Ecto neural progenitor cell (in vitro differentiated cells): ENCODE data around the gene HBP1.
"Not testable (repeated sequence)": the region's sequence is repeated elsewhere in the genome, so short reads cannot be mapped to it uniquely, and the experiment has no call there.

Source experiments
- DNase-seq: peaks from one replicate; pipeline ENCODE4 v3.0.0-alpha.2; 2018; ENCODE audit warnings: low spot score

Gene HBP1

GRCh38 chr7:107186240-107186639 lies 17.4 kb downstream of the HBP1 start:
- DNase-seq: no peak

DNA sequence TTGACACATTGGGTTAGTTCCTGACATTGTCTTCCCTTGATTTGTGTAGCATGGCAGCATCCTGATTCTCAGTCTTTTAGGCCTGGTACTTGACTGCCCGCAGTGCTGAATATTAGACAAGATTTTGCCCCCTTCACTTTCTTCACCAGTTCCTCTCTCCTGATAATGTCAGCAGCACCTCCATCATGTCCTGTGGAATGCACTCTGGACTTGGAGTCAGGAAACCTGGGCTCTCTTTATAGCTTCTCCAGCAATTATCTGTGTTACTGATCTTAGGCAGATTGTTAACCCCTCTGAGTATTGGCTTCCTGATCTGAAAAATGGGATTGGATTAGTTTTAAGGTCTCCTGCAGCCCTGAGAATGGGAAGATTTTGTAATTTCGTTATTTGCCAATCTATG lies 19.0 kb downstream of the HBP1 start:
- no peak for DNase-seq

- no peak for DNase-seq
Observed at GRCh38 chr7:107190090-107190489, 21.3 kb downstream of the HBP1 start.

GRCh38 chr7:107194052-107194451 lies 25.2 kb downstream of the HBP1 start:
- DNase-seq: no peak

GRCh38 chr7:107196834-107197610 lies 28.2 kb downstream of the HBP1 start:
- DNase-seq: no peak

DNA sequence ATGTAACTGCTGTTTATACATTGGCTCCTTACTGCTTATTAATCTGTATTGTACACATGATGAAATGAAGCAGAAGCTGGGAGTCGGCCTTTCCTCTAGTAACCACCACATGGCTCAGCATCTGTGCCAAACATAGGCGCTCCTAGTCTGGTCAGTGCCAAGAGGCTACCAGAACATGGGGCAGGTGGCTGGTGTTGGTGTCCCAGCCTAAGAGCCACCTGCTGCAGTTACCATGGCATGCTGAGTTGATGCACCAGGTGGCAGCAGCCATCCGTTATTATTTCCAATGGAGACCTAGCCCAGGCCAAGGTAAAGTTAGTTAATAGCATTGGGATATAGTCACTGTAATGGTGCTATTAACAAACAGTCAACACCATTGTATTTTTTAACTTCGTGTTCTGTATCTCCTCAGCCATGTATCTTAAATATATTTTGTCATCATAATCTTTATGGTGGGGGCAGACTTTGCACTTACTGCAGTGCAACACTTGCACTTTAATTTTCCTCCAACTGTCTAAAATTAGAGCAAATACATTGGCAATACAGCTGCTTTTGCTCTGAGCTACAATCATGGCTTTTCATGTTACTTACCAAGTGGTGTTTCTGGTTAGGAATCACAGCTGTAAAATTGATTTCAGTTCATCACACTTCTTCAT lies 33.1 kb downstream of the HBP1 start:
- DNase-seq: no peak

- DNase-seq: no peak
Observed at GRCh38 chr7:107203607-107204006, 34.8 kb downstream of the HBP1 start.

GRCh38 chr7:107206136-107206535 lies 37.3 kb downstream of the HBP1 start:
- no peak for DNase-seq

DNA sequence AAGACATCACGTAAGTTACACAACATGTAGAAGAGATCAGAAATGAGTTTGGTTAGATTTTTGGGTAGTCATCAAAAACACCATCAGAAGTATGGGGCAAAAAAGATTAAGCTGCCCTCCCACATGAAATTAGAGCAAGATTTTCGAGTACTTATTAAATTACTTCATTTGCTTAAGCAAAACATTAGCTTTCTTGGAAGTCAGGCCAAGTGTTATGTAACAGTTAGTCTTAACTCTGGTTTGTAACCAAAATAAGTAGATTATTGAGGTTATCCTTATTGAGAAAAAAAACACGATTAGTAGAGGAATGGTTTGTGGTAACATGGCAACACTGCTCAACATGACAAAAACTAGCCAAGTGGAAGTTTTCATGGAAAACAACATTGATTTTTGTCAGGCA lies 37.9 kb downstream of the HBP1 start:
- no peak for DNase-seq

DNA sequence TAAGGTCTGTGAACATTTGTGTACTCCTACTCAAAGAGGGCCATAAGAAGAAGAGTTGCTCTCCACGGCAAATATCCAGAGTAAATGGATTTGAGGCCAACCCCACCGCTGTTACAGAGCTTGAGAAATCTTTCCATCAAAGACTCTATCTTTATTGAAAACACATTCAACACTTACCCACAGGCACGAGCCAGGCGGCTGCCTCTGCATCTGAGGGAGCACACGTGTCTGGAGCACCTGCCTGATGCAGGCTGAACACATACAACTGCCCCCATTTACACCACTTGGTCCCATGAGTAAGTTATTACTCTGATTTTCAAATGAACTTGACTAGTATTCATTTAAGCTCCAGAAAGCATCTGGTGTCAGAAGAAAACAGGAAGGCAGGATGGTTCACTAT lies 38.7 kb downstream of the HBP1 start:
- DNase-seq: no peak

GRCh38 chr7:107208024-107208521 lies 39.3 kb downstream of the HBP1 start:
- DNase-seq: no peak

- no peak for DNase-seq
Observed at GRCh38 chr7:107208563-107208962, 39.8 kb downstream of the HBP1 start.

DNA sequence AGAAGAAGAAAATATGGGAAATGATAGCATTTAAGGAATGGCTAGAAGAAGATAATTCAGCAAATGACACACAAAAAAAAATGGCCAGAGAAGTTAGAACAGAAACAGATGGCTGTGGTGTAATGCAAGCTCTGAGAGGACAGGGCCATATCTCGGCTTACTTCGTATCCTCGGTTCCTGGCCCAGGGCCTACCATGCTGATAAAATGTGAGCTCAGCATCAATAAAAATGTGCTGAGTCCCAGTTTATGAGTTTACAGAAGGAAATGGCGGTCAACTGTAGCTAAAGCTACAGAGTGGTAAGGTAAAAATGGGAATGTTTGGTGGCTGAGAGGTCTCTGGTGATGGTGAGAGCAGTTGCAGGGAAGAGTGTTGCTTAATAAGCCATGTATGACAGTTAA lies 40.8 kb downstream of the HBP1 start:
- no peak for DNase-seq

GRCh38 chr7:107210400-107210799 lies 41.6 kb downstream of the HBP1 start:
- DNase-seq: no peak

DNA sequence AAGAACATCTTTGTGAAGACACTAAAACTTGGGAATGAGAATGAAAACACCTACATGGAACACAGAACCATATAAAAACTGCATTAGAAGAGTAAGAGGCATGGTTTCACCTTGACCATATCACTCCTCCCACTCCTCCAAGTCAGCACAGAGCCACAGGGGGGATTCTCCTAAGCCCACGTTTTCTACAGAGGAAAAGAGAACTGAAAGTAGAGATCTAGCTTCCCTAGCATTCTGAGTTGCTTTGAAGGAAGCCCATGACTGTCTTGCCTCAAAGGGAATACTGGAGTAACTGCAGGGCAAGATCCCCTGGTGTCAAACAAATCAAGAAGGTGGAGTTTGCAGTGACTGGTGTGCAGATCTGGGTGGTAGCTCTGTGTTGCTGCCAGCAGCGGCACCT lies 43.9 kb downstream of the HBP1 start:
- DNase-seq: no peak

GRCh38 chr7:107213193-107213788 lies 44.5 kb downstream of the HBP1 start:
- no peak for DNase-seq

GRCh38 chr7:107213945-107214344 lies 45.1 kb downstream of the HBP1 start:
- no peak for DNase-seq

DNA sequence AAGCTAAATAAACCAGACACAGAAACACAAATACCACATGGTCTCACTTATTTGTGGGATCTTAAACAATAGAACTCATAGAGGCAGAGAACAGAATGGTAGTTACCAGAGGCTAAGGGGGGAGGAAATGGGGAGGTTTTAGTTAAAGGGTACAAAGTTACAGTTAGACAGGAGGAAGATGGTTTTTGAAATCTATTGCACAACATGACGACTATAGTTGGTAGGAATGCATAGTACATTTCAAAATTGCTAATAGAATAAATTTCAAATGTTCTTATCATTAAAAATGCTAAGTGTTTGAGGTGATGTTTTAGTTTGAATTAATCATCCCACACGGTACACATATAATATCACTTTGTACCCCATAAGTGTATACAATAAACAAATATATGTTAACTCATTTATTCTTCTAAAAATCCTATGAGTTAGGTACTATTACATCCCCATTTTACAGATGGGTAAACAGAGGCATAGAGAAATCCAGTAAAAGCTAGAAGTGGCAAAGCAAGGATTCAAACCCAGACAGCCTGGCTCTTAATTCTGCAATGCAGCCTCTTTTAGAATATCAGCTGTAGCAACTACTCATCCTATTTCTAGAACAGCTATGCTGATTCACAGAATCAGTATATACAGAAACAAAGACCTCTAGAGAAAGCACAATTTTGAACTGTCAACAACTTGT lies 50.9 kb downstream of the HBP1 start:
- DNase-seq: no peak

DNA sequence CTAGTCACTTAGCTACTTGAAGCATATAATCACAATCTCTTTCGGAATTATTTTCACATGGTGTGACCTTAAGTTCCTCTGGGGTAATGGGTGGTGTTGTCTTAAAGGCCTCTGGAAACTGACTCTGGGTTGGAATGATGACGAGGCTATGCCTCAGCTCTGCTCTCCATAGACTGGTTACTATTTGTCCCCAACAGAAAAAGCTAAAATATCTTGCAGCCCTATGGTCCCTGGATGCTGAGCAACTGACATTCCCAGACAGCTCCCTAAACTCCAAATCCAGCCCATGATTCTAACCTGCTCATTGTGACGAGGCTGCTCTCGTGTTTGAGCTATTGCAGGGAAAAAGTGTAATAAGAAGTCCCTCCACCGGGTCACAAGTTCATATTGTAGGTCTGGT lies 51.6 kb downstream of the HBP1 start:
- no peak for DNase-seq

- DNase-seq: not testable (repeated sequence)
Observed at GRCh38 chr7:107220806-107221205, 52.0 kb downstream of the HBP1 start.

GRCh38 chr7:107224374-107225223 lies 55.8 kb downstream of the HBP1 start:
- DNase-seq: no peak

DNA sequence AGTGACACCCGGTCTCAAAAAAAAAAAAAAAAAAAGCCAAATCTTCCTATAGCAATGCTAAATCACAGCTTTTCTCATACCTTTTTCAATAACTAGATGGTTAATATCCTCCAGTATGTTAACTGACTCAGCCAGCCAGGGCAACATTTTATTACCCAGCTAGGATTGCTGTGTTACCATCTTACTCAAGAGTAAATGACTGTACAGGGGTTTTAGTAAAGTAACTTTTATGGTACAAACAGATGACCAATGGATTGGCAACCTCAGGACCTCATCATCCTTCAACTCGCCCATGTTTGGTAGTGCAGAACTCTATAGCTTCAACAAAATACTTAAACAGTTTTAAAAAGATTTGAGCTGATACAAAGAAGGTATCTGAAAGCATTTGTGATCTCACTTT lies 59.5 kb downstream of the HBP1 start:
- no peak for DNase-seq
